Endothelial cell of umbilical vein (primary cell): ENCODE results near the gene SYK. TPM values are rescaled to one million over a fixed set of nuclear protein-coding genes. Genes with fewer than 3 reads are reported as not detected.

Source experiments
- BruUV-seq: library from RNA; stranded (reverse); fragments of 400-500 nt; replicated peaks from 2 replicates; lab custom pipeline; 2021; lab: Mats Ljungman, UMichigan
- CTCF ChIA-PET: fragments of 300-600, 350-600 bp; sonication (Branson Sonifier 250); formaldehyde crosslinking; loops from one replicate; lab custom pipeline; 2021; ENCODE audit warnings: antibody characterized with exemption, inconsistent platforms; lab: Charles Lee
- POLR2A ChIA-PET: fragments of 300-600, 350-600 bp; sonication (Branson Sonifier 250); formaldehyde crosslinking; loops from one replicate; lab custom pipeline; 2021; ENCODE audit warnings: antibody characterized with exemption, inconsistent platforms; lab: Charles Lee
- DNase-seq: peaks from one replicate; pipeline ENCODE4 v3.0.0-alpha.2; 2011; ENCODE audit warnings: low read depth, low spot score
- FAIRE-seq: peaks from 2 replicates; lab custom pipeline; 2011; peaks lifted over from hg19 to GRCh38; lab: Jason Lieb, UNC
- H2AFZ ChIP-seq: 2 replicates; pipeline ENCODE4 v1.6.0; 2012; ENCODE audit warnings: low read depth, low read length, control low read depth, inconsistent platforms
- H3K27ac ChIP-seq: 2 replicates; pipeline ENCODE4 v1.5.1; 2011; ENCODE audit warnings: low read depth, mild to moderate bottlenecking, control low read depth, low read length, moderate library complexity; ENCODE audit not compliant: insufficient read depth
- H3K27me3 ChIP-seq, 2 experiments: 2 replicates each; pipeline versions ENCODE4 v1.6.0 to v1.6.1; 2011; ENCODE audit warnings: low read length in 2 of 2, mixed read lengths in 1 of 2; ENCODE audit not compliant: control insufficient read depth in 2 of 2, insufficient read depth in 2 of 2
- H3K36me3 ChIP-seq, 2 experiments: 2 replicates in 1 of 2; 3 replicates in 1 of 2; pipeline ENCODE4 v1.5.1; 2011; ENCODE audit warnings: low read length in 2 of 2, mild to moderate bottlenecking in 1 of 2, moderate library complexity in 1 of 2; ENCODE audit not compliant: control insufficient read depth in 2 of 2, insufficient read depth in 2 of 2; ENCODE audit errors: extremely low read depth in 1 of 2
- H3K4me1 ChIP-seq: 3 replicates; pipeline ENCODE4 v1.5.1; 2011; ENCODE audit warnings: mild to moderate bottlenecking, low read length; ENCODE audit not compliant: control insufficient read depth, insufficient read depth; ENCODE audit errors: extremely low read depth
- H3K4me2 ChIP-seq: 2 replicates; pipeline ENCODE4 v1.6.1; 2011; ENCODE audit warnings: low read length, control low read depth, mixed read lengths; ENCODE audit not compliant: insufficient read depth
- H3K4me3 ChIP-seq, 3 experiments: fragments of 200-600 bp in 1 of 3; sonication (generic), shearing (Covaris generic) in 1 of 3; replicated peaks in 1 of 3; 2 replicates each; pipeline ENCODE4 v1.5.1; 2011 to 2016; ENCODE audit warnings: control low read depth in 3 of 3, low read length in 3 of 3, mild to moderate bottlenecking in 2 of 3, inconsistent platforms in 1 of 3, low read depth in 1 of 3, moderate library complexity in 1 of 3; ENCODE audit not compliant: insufficient read depth in 1 of 3
- H3K79me2 ChIP-seq: 2 replicates; pipeline ENCODE4 v1.6.0; 2012; ENCODE audit warnings: low read length, inconsistent platforms; ENCODE audit not compliant: control insufficient read depth, insufficient read depth
- H3K9ac ChIP-seq: replicated peaks from 2 replicates; pipeline ENCODE3; 2011; ENCODE audit warnings: low read length, control low read depth; ENCODE audit not compliant: insufficient read depth; ENCODE audit errors: extremely low read depth
- H3K9me1 ChIP-seq: replicated peaks from 3 replicates; pipeline ENCODE4 v1.6.0; 2011; ENCODE audit warnings: mild to moderate bottlenecking, low read length; ENCODE audit not compliant: control insufficient read depth, insufficient read depth; ENCODE audit errors: extremely low read depth
- H3K9me3 ChIP-seq: replicated peaks from 2 replicates; pipeline ENCODE4 v1.5.1; 2012; ENCODE audit warnings: low read length, inconsistent platforms; ENCODE audit not compliant: control insufficient read depth, insufficient read depth
- H4K20me1 ChIP-seq: replicated peaks from 2 replicates; pipeline ENCODE3; 2011; ENCODE audit warnings: mild to moderate bottlenecking, low read length; ENCODE audit not compliant: control insufficient read depth, insufficient read depth; ENCODE audit errors: extremely low read depth
- CTCF ChIP-seq, 2 donors: IDR thresholded peaks; 1 replicate in 1 of 2; 2 replicates in 1 of 2; pipeline ENCODE4 v1.5.1; 2011; ENCODE audit warnings: low read length in 2 of 2, mild to moderate bottlenecking in 2 of 2, moderate library complexity in 2 of 2, control low read depth in 1 of 2, inconsistent platforms in 1 of 2, low read depth in 1 of 2; ENCODE audit not compliant: insufficient read depth in 1 of 2; ENCODE audit errors: extremely low read depth in 1 of 2
- EZH2 ChIP-seq: IDR thresholded peaks from 2 replicates; pipeline ENCODE4 v1.6.1; 2012; ENCODE audit warnings: borderline replicate concordance, low read depth, mild to moderate bottlenecking, moderate library complexity, low read length, inconsistent platforms; ENCODE audit not compliant: severe bottlenecking
- FOS ChIP-seq: IDR thresholded peaks from 2 replicates; pipeline ENCODE4 v1.6.1; 2011; ENCODE audit warnings: mild to moderate bottlenecking, low read length, moderate library complexity, borderline replicate concordance; ENCODE audit not compliant: insufficient read depth
- GATA2 ChIP-seq: IDR thresholded peaks from 2 replicates; pipeline ENCODE4 v1.7.0; 2011; ENCODE audit warnings: low read depth, mild to moderate bottlenecking, moderate library complexity, mixed read lengths, low read length; ENCODE audit not compliant: insufficient read length, insufficient read depth
- JUN ChIP-seq: IDR thresholded peaks from 2 replicates; pipeline ENCODE4 v1.6.1; 2011; ENCODE audit warnings: borderline replicate concordance, low read depth; ENCODE audit not compliant: insufficient read length, insufficient read depth
- MAX ChIP-seq: IDR thresholded peaks from 2 replicates; pipeline ENCODE4 v1.6.1; 2011; ENCODE audit not compliant: insufficient read depth, insufficient read length
- MYC ChIP-seq: IDR thresholded peaks from one replicate; pipeline ENCODE4 v1.6.1; 2011; ENCODE audit warnings: mild to moderate bottlenecking, low read depth, low read length
- POLR2A ChIP-seq: IDR thresholded peaks from 2 replicates; pipeline ENCODE4 v1.6.1; 2012; ENCODE audit warnings: low read depth, mild to moderate bottlenecking, control low read depth, low read length
- POLR2AphosphoS5 ChIP-seq: IDR thresholded peaks from 2 replicates; pipeline ENCODE4 v1.6.1; 2012; ENCODE audit warnings: low read depth, mild to moderate bottlenecking, control low read depth, low read length, moderate library complexity; ENCODE audit not compliant: insufficient read depth
- dilution Hi-C: fragments of 300-500 bp; cut with MboI; formaldehyde crosslinking; loops from one replicate; pipeline ENCODE4 v1.15.0; 2019; ENCODE audit warnings: low sequenced_read_pairs; ENCODE audit not compliant: extremely low pct_ligation_motif_present
- intact Hi-C: fragments of 100-400 bp; cut with micrococcal nuclease; formaldehyde crosslinking; loops from one replicate; pipeline ENCODE4 v1.10.0; 2022
- polyA plus RNA-seq, 4 experiments: library from polyadenylated mRNA; depleted of rRNA in 3 of 4; stranded (reverse) in 3 of 4; unstranded in 1 of 4; fragments of >200 nt; gene quantifications; 2 replicates each; pipeline versions ENCODE4 v1.2.1 to v1.2.3, GENCODE V29; 2011 to 2012; ENCODE audit warnings: missing spikeins in 1 of 4
- total RNA-seq: library from RNA; stranded (reverse); gene quantifications from 2 replicates; pipeline ENCODE4 v1.2.3, GENCODE V29; 2021

Gene SYK
- total and polyA plus RNA-seq, 2 donors (not counting 3 experiments of a cell fraction or from before 2014, with no cell fraction given) = not detected

- no peaks in the 10 kb centered on the region for H3K79me2 ChIP-seq
- dilution Hi-C loops (no loop called here), intact Hi-C loops (no loop called here)
- no peak overlapping the region for H3K9ac ChIP-seq
- H3K4me2 ChIP-seq = no peak overlapping the region
- H2AFZ ChIP-seq = no peak overlapping the region
- H4K20me1 ChIP-seq = no peaks in the 10 kb centered on the region
- no peak for FAIRE-seq
- H3K4me3 ChIP-seq = no peak overlapping the region
- TF ChIP-seq POLR2AphosphoS5 (no peak), MAX (no peak), CTCF (IDR thresholded peaks at IDR 0.05; ENCODE audit: extremely low read depth in 1 of 2, insufficient read depth in 1 of 2, low read depth in 1 of 2, low read length in 2 of 2) (no peak), EZH2 (no peak), MYC (no peak), POLR2A (no peak), JUN (no peak), FOS (no peak), GATA2 (no peak)
- no peaks in the 10 kb centered on the region for H3K9me3 ChIP-seq
- H3K4me1 ChIP-seq = no peaks in the 10 kb centered on the region
- no peaks in the 10 kb centered on the region for H3K36me3 ChIP-seq
- POLR2A ChIA-PET = no interaction called here
- BruUV-seq = no TSS peak
- H3K9me1 ChIP-seq = no peaks in the 10 kb centered on the region
- no peak for DNase-seq
- H3K27ac ChIP-seq = no peak overlapping the region
- CTCF ChIA-PET = no interaction called here
- no peaks in the 10 kb centered on the region for H3K27me3 ChIP-seq
These were observed 56.2 kb downstream of the SYK start for GRCh38 chr9:90857855-90858254.
